ENCODE data around the gene SLC6A17. TPM values are rescaled to one million over a fixed set of nuclear protein-coding genes. Genes with fewer than 3 reads are reported as not detected.

The SLC6A17 gene
- total and polyA plus RNA-seq, 2 experiments from 2014 or later, result 0.03 to 0.17 TPM

GRCh38 chr1:110190282-110190929 lies 40.1 kb downstream of the SLC6A17 start:
- Histone ChIP-seq H3K79me2 (replicated peaks; ENCODE audit: insufficient read depth) (no peaks in the 10 kb centered on the region), H3K36me3 (ENCODE audit: insufficient read depth) (no peaks in the 10 kb centered on the region), H3K9me2 (ENCODE audit: insufficient read depth) (no peaks in the 10 kb centered on the region), H3F3A (replicated peaks; ENCODE audit: low read depth) (no peaks in the 10 kb centered on the region), H2AFZ (no peak overlapping the region), H3K4me3 (no peak overlapping the region), H3K27ac (ENCODE audit: low read depth) (no peak overlapping the region), H3K27me3 (ENCODE audit: insufficient read depth) (no peaks in the 10 kb centered on the region), H4K20me1 (replicated peaks; ENCODE audit: insufficient read depth) (no peaks in the 10 kb centered on the region), H3K4me2 (no peak overlapping the region), H3K4me1 (ENCODE audit: insufficient read depth) (no peaks in the 10 kb centered on the region)
- peaks cover 15% of the 10 kb centered on the region; the same call in 2 of the 3 replicates for H3K4me1 Mint-ChIP-seq
- H3K4me3 Mint-ChIP-seq, result no peak overlapping the region
- no peak overlapping the region for H3K27ac Mint-ChIP-seq
- no peaks in the 10 kb centered on the region for H3K36me3 Mint-ChIP-seq (ENCODE audit: low read depth)
- ATAC-seq, result no peak
- TF ChIP-seq ZNF331 (CRISPR knock-in tag; IDR thresholded peaks at IDR 0.05; ENCODE audit: low read depth) (no peak), CTCF (conservative IDR thresholded peaks at IDR 0.05; ENCODE audit: low read depth in 2 of 2) (no peak), ZNF462 (CRISPR knock-in tag; IDR thresholded peaks at IDR 0.05) (no peak), JUNB (IDR thresholded peaks at IDR 0.05; ENCODE audit: unreplicated experiment) (no peak), STAT1 (IDR thresholded peaks at IDR 0.05; ENCODE audit: unreplicated experiment) (no peak), ZNF114 (CRISPR knock-in tag; IDR thresholded peaks at IDR 0.05) (no peak), NANOG (IDR thresholded peaks at IDR 0.05; ENCODE audit: borderline replicate concordance) (no peak), POLR2AphosphoS5 (IDR thresholded peaks at IDR 0.05; ENCODE audit: low read depth) (no peak), EZH2phosphoT487 (IDR thresholded peaks at IDR 0.05; ENCODE audit: unreplicated experiment) (no peak), REST (IDR thresholded peaks at IDR 0.05; ENCODE audit: unreplicated experiment) (no peak), ETS1 (IDR thresholded peaks at IDR 0.05) (no peak), CREB1 (CRISPR knock-in tag; IDR thresholded peaks at IDR 0.05; ENCODE audit: low read depth) (no peak), EZH2 (IDR thresholded peaks at IDR 0.05; ENCODE audit: low read depth, unreplicated experiment) (no peak)
- DNase-seq (ENCODE audit: low spot score), result no peak
- H3K27me3 Mint-ChIP-seq (ENCODE audit: insufficient read depth, low read depth, poor library complexity), result peaks cover 8% of the 10 kb centered on the region
- H3K9me3 Mint-ChIP-seq, result no peaks in the 10 kb centered on the region

All from GM23338 (cell line).